ENCODE data around the gene PDGFD.

DNA sequence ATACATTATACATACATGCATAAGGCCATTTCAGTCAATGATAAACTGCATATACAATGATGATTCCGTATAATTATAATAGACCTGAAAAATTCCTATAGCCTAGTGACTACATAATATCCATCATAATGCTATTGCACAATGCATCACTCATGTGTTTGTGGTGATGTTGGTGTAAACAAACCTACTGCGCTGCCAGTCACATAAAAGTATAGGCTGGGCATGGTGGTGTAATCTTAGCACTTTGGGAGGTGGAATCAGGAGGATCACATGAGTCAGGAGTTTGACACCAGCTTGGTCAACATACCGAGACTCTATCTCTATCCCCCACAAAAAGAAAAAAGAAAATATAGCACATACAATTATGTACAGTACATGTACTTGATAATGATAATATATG lies 291.2 kb downstream of the PDGFD start:
- TF ChIP-seq, protein P1, sequence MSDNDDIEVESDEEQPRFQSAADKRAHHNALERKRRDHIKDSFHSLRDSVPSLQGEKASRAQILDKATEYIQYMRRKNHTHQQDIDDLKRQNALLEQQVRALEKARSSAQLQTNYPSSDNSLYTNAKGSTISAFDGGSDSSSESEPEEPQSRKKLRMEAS (IDR thresholded peaks at IDR 0.05): no peak
- TF ChIP-seq EP300 (IDR thresholded peaks at IDR 0.05; ENCODE audit: borderline replicate concordance) (no peak), NFIC (IDR thresholded peaks at IDR 0.05) (no peak), RAD21 (IDR thresholded peaks at IDR 0.05; ENCODE audit: low read depth) (no peak), TAF1 (IDR thresholded peaks at IDR 0.05; ENCODE audit: low read depth) (no peak), EGR1 (IDR thresholded peaks at IDR 0.05) (no peak), YY1 (IDR thresholded peaks at IDR 0.05; ENCODE audit: low read depth) (no peak), CEBPB (IDR thresholded peaks at IDR 0.05) (no peak), TEAD4 (IDR thresholded peaks at IDR 0.05) (no peak)
- TF ChIP-seq, protein P2, sequence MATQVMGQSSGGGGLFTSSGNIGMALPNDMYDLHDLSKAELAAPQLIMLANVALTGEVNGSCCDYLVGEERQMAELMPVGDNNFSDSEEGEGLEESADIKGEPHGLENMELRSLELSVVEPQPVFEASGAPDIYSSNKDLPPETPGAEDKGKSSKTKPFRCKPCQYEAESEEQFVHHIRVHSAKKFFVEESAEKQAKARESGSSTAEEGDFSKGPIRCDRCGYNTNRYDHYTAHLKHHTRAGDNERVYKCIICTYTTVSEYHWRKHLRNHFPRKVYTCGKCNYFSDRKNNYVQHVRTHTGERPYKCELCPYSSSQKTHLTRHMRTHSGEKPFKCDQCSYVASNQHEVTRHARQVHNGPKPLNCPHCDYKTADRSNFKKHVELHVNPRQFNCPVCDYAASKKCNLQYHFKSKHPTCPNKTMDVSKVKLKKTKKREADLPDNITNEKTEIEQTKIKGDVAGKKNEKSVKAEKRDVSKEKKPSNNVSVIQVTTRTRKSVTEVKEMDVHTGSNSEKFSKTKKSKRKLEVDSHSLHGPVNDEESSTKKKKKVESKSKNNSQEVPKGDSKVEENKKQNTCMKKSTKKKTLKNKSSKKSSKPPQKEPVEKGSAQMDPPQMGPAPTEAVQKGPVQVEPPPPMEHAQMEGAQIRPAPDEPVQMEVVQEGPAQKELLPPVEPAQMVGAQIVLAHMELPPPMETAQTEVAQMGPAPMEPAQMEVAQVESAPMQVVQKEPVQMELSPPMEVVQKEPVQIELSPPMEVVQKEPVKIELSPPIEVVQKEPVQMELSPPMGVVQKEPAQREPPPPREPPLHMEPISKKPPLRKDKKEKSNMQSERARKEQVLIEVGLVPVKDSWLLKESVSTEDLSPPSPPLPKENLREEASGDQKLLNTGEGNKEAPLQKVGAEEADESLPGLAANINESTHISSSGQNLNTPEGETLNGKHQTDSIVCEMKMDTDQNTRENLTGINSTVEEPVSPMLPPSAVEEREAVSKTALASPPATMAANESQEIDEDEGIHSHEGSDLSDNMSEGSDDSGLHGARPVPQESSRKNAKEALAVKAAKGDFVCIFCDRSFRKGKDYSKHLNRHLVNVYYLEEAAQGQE (IDR thresholded peaks at IDR 0.05; ENCODE audit: low read depth): no peak

Measured in Ishikawa (cell line).